Activated CD8-positive, alpha-beta T cell treated with anti-CD3 and anti-CD28 coated beads, Interleukin-2, amount 10 ng/mL, durations not matched to agents 7 days and 5 days (primary cell): ENCODE results near the gene ENTREP3. TPM values are rescaled to one million over a fixed set of nuclear protein-coding genes. Genes with fewer than 3 reads are reported as not detected.

Experiments
- ATAC-seq: fragments of 150-1000 bp; cut with Tn5 transposase; one replicate; pipeline ENCODE4 v1.10.0; 2021; ENCODE audit warnings: moderate library complexity
- CTCF ChIA-PET: fragments of 350-600 bp; sonication (Branson Sonifier 250); formaldehyde crosslinking; loops from one replicate; lab custom pipeline; 2021; ENCODE audit warnings: antibody characterized with exemption; lab: Charles Lee
- POLR2A ChIA-PET: fragments of 350-600 bp; sonication (Branson Sonifier 250); formaldehyde crosslinking; loops from one replicate; lab custom pipeline; 2021; ENCODE audit warnings: antibody characterized with exemption; lab: Charles Lee
- DNase-seq: peaks from one replicate; pipeline ENCODE4 v3.0.0-alpha.2; 2020
- H3K27ac Mint-ChIP-seq: one replicate; pipeline ENCODE4 v1.8.0; 2021; ENCODE audit warnings: mild to moderate bottlenecking, mixed read lengths
- H3K27me3 Mint-ChIP-seq: one replicate; pipeline ENCODE4 v1.8.0; 2021; ENCODE audit warnings: low read depth, mixed read lengths
- H3K36me3 Mint-ChIP-seq: one replicate; pipeline ENCODE4 v1.8.0; 2021; ENCODE audit warnings: low read depth, mixed read lengths
- H3K4me1 Mint-ChIP-seq: one replicate; pipeline ENCODE4 v1.8.0; 2021; ENCODE audit warnings: low read depth, mixed read lengths
- H3K4me3 Mint-ChIP-seq: one replicate; pipeline ENCODE4 v1.8.0; 2021; ENCODE audit warnings: mild to moderate bottlenecking, mixed read lengths
- H3K9me3 Mint-ChIP-seq: one replicate; pipeline ENCODE4 v1.8.0; 2022; ENCODE audit warnings: mixed read lengths; ENCODE audit not compliant: insufficient read depth
- total RNA-seq, 2 experiments: library from RNA; stranded (reverse); gene quantifications; one replicate each; pipeline ENCODE4 v1.2.3, GENCODE V29; 2021

Gene ENTREP3
- 10 to 100 TPM; 29.3 to 29.7 TPM for total RNA-seq

GRCh38 chr1:155255243-155256007 lies at the start of gene ENTREP3:
TSS of gene ENTREP3 (minus strand) at chr1:155255483. CDS start at chr1:155254877, 606 bp downstream.
- CTCF ChIA-PET = interaction anchor here (0.9 to 3.3 kb wide), 5 partner anchors 10 to 68 kb away, joined by 3 to 11 read pairs (median 3); partner anchors contain the start of gene CLK2
- ATAC-seq (peak; percentile 65), DNase-seq (peak; percentile 85)
- Mint-ChIP-seq H3K27me3 (no peaks in the 10 kb centered on the region), H3K4me3 (peak within 1 kb of the TSS; percentile 76), H3K4me1 (peaks cover 33% of the 10 kb centered on the region), H3K36me3 (peaks cover 24% of the 10 kb centered on the region), H3K9me3 (no peaks in the 10 kb centered on the region), H3K27ac (peak within 1 kb of the TSS; percentile 56)
- POLR2A ChIA-PET = interaction anchor here (0.9 to 1.7 kb wide), 6 partner anchors 11 to 61 kb away, joined by 3 to 6 read pairs (median 4); partner anchors contain the start of gene CLK2

- DNase-seq (no peak), ATAC-seq (no peak)
- Mint-ChIP-seq H3K27me3 (peaks cover 5% of the 10 kb centered on the region), H3K4me3 (no peak overlapping the region), H3K36me3 (peaks cover 6% of the 10 kb centered on the region), H3K4me1 (peaks cover 10% of the 10 kb centered on the region), H3K27ac (no peak overlapping the region), H3K9me3 (no peaks in the 10 kb centered on the region)
- POLR2A ChIA-PET = no interaction called here
- CTCF ChIA-PET = interaction anchor here (7.2 kb wide), 1 partner anchor 54 kb away, joined by 81 read pairs; no protein-coding TSS in a partner anchor
Measured at GRCh38 chr1:155304558-155305063, 49.3 kb upstream of the ENTREP3 start.

GRCh38 chr1:155301342-155301841 lies 46.1 kb upstream of the ENTREP3 start, which contains the start of gene PKLR:
TSS of gene PKLR (minus strand) at chr1:155301438. CDS start at chr1:155301395, 43 bp downstream.
- Mint-ChIP-seq H3K9me3 (no peaks in the 10 kb centered on the region), H3K27ac (no peak within 1 kb of the TSS), H3K4me1 (no peaks in the 10 kb centered on the region), H3K36me3 (no peaks in the 10 kb centered on the region), H3K27me3 (peaks cover 17% of the 10 kb centered on the region), H3K4me3 (no peak within 1 kb of the TSS)
- ChIA-PET POLR2A (interaction anchor here (0.6 to 1.1 kb wide), 2 partner anchors 12 to 16 kb away, joined by 3 read pairs; no protein-coding TSS in a partner anchor), CTCF (interaction anchor here (1.8 kb wide), 1 partner anchor 51 kb away, joined by 4 read pairs; no protein-coding TSS in a partner anchor)
- DNase-seq (no peak), ATAC-seq (no peak)

GRCh38 chr1:155300553-155301329 lies 45.5 kb upstream of the ENTREP3 start:
- no peak for DNase-seq
- Mint-ChIP-seq H3K27ac (no peak overlapping the region), H3K9me3 (no peaks in the 10 kb centered on the region), H3K4me1 (no peaks in the 10 kb centered on the region), H3K27me3 (peaks cover 22% of the 10 kb centered on the region), H3K4me3 (no peak overlapping the region), H3K36me3 (no peaks in the 10 kb centered on the region)
- ATAC-seq = no peak
- POLR2A ChIA-PET = interaction anchor here (1.1 kb wide), 1 partner anchor 17 kb away, joined by 3 read pairs; no protein-coding TSS in a partner anchor
- CTCF ChIA-PET = interaction anchor here (1.7 to 1.8 kb wide), 2 partner anchors 22 to 51 kb away, joined by 4 to 7 read pairs; no protein-coding TSS in a partner anchor

GRCh38 chr1:155300024-155300423 lies 44.7 kb upstream of the ENTREP3 start:
- Mint-ChIP-seq H3K9me3 (no peaks in the 10 kb centered on the region), H3K27ac (no peak overlapping the region), H3K27me3 (peaks cover 27% of the 10 kb centered on the region), H3K4me3 (no peak overlapping the region), H3K36me3 (no peaks in the 10 kb centered on the region), H3K4me1 (peaks cover 3% of the 10 kb centered on the region)
- DNase-seq (no peak), ATAC-seq (no peak)
- ChIA-PET CTCF (interaction anchor here (1.7 to 1.8 kb wide), 2 partner anchors 23 to 50 kb away, joined by 4 to 7 read pairs; no protein-coding TSS in a partner anchor), POLR2A (no interaction called here)

GRCh38 chr1:155297384-155297783 lies 42.1 kb upstream of the ENTREP3 start:
- Mint-ChIP-seq H3K4me1 (peaks cover 7% of the 10 kb centered on the region), H3K36me3 (no peaks in the 10 kb centered on the region), H3K9me3 (no peaks in the 10 kb centered on the region), H3K4me3 (no peak overlapping the region), H3K27me3 (peaks cover 41% of the 10 kb centered on the region), H3K27ac (no peak overlapping the region)
- ChIA-PET CTCF (interaction anchor here (1.2 to 1.4 kb wide), 2 partner anchors 26 to 46 kb away, joined by 4 to 5 read pairs; no protein-coding TSS in a partner anchor), POLR2A (no interaction called here)
- DNase-seq (no peak), ATAC-seq (no peak)

- no peak overlapping the region for H3K4me3 Mint-ChIP-seq
- H3K27ac Mint-ChIP-seq = no peak overlapping the region
- peaks cover 7% of the 10 kb centered on the region for H3K4me1 Mint-ChIP-seq
- ChIA-PET CTCF (no interaction called here), POLR2A (no interaction called here)
- ATAC-seq (no peak), DNase-seq (no peak)
- H3K9me3 Mint-ChIP-seq = no peaks in the 10 kb centered on the region
- H3K27me3 Mint-ChIP-seq = peaks cover 40% of the 10 kb centered on the region
- no peaks in the 10 kb centered on the region for H3K36me3 Mint-ChIP-seq
Measured at GRCh38 chr1:155296661-155297060, 41.4 kb upstream of the ENTREP3 start.

GRCh38 chr1:155295942-155296267 lies 40.6 kb upstream of the ENTREP3 start:
- no peak overlapping the region for H3K4me3 Mint-ChIP-seq
- peaks cover 7% of the 10 kb centered on the region for H3K4me1 Mint-ChIP-seq
- DNase-seq = no peak
- POLR2A ChIA-PET = interaction anchor here (1.0 kb wide), 1 partner anchor 14 kb away, joined by 6 read pairs; no protein-coding TSS in a partner anchor
- ATAC-seq = no peak
- peaks cover 38% of the 10 kb centered on the region for H3K27me3 Mint-ChIP-seq
- H3K27ac Mint-ChIP-seq = no peak overlapping the region
- H3K36me3 Mint-ChIP-seq = no peaks in the 10 kb centered on the region
- CTCF ChIA-PET = no interaction called here
- H3K9me3 Mint-ChIP-seq = no peaks in the 10 kb centered on the region

- Mint-ChIP-seq H3K27me3 (peaks cover 38% of the 10 kb centered on the region), H3K27ac (no peak overlapping the region), H3K36me3 (no peaks in the 10 kb centered on the region), H3K9me3 (no peaks in the 10 kb centered on the region), H3K4me3 (no peak overlapping the region), H3K4me1 (peaks cover 7% of the 10 kb centered on the region)
- ChIA-PET POLR2A (interaction anchor here (1.0 kb wide), 1 partner anchor 15 kb away, joined by 6 read pairs; no protein-coding TSS in a partner anchor), CTCF (no interaction called here)
- DNase-seq = no peak
- ATAC-seq = peak; percentile 57
Measured at GRCh38 chr1:155295183-155295941, 40.1 kb upstream of the ENTREP3 start.

GRCh38 chr1:155294520-155295182 lies 39.4 kb upstream of the ENTREP3 start:
- DNase-seq (no peak), ATAC-seq (peak; percentile 30)
- ChIA-PET CTCF (no interaction called here), POLR2A (no interaction called here)
- H3K9me3 Mint-ChIP-seq = no peaks in the 10 kb centered on the region
- peaks cover 7% of the 10 kb centered on the region for H3K4me1 Mint-ChIP-seq
- no peak overlapping the region for H3K27ac Mint-ChIP-seq
- H3K36me3 Mint-ChIP-seq = no peaks in the 10 kb centered on the region
- H3K27me3 Mint-ChIP-seq = peaks cover 38% of the 10 kb centered on the region
- peak overlapping the region; percentile 37 for H3K4me3 Mint-ChIP-seq
